ENCODE results near the gene PARD3. TPM values are rescaled to one million over a fixed set of nuclear protein-coding genes. Genes with fewer than 3 reads are reported as not detected.

Gene PARD3
- total RNA-seq: 10 to 100 TPM; 31.6 to 41.6 TPM

DNA sequence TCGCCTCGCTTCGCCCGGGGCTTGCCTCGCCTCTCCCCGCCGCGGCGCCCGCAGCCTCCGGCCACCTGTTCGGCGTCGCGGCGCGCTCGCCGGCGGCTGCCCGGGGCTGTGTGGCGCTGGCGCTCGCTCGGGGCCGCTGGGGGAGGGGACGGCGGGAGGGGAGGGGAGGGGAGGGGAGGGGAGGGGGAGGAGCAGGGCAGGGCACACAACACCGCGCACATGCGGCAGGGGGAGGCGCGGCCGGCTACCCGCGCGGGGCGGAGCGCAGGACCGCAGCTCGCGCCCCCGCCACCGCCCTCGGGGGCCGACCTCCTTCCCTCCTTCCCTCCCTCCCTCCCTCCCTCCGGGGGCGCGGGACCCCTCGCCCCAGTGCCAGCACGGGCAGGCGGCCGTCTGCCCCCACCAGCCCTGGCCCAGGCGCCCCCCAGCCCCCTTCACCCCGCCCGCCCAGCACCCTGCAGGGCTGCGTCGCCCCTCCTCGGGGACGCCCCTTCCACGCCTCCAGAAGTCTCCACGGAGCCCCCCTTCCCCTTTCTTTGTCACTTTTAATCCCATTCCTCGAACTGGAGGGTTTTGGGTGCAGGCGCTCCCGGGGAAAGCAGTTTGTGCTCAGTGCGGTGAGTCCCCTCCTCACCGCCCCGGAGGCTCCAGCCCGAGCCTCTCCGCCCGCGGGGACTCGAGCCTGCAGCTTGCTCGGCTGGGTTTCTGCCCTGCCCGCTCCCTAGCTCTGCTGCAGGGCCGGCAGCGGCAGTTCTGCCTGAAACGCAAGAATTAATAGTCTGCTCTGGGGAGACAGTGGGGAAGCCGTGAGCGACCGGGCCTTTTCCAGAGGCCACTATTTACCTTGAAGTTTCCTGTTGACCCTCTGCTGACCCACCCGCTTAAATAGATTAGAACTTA lies at the start of gene PARD3:
TSS of gene PARD3 (minus strand) at position 112 of the 900 bp plus-strand sequence. CDS start 301 bp downstream, outside the sequence.
- DNase-seq (ENCODE audit: low spot score): no peak
- H3K9me3 ChIP-seq: no peaks in the 10 kb centered on the region
- H3K4me1 ChIP-seq: peaks cover 0 to 45% of the 10 kb centered on the region in 2 donors
- H3K27me3 ChIP-seq: no peaks in the 10 kb centered on the region
- TF ChIP-seq CTCF (IDR thresholded peaks at IDR 0.05): no peak
- peak within 1 kb of the TSS; percentile 85 to 95 for H3K27ac ChIP-seq
- peak within 1 kb of the TSS; percentile 88 to 95 for H3K4me3 ChIP-seq
- H3K36me3 ChIP-seq: no peaks in the 10 kb centered on the region

DNA sequence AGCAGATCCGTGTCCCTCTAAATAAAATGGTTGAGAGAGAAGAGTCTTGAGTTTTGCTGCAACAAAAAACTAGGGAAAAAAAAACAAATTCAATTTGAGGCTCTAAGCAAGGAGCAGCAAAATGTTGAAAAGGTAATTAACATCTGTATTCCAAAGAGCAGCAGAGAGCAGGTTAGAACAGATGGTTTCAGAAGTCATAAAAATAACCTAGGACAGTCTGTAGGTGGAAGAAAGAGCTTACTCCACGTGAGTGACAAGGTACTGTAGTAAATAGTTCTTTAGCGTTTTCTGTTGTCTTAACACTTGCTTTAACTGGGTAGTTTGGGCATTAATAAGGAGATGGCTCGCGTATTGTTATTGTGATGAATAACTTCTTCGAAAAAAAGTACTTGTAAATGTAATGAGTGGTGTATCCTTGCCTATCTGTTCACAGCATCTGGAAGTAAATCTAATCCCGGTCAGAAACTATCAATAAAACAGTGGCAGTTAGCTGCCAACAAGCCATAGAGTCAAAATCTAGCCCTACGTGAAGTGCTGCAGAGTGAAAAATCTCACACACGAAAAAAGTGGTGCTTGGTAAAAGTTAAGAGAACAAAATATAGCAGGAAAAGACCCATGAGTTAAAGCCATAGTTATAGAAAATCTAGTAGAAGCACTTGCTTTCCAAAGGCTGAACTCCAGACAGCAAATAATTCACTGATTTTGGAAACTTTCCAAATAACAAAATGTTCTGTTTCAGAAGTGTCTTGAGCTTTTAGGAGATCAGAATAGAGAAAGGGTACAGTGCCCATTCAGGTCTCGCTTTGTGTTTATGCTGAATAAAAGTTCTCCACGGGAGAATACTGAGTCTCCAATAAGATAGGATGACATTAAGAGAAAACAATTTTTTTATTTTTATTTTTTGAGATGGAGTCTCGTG lies 49.3 kb upstream of the PARD3 start:
- no peak for DNase-seq (ENCODE audit: low spot score)
- no peaks in the 10 kb centered on the region for H3K9me3 ChIP-seq
- no peaks in the 10 kb centered on the region for H3K36me3 ChIP-seq
- no peaks in the 10 kb centered on the region for H3K27me3 ChIP-seq
- no peak overlapping the region for H3K27ac ChIP-seq
- TF ChIP-seq CTCF (IDR thresholded peaks at IDR 0.05): no peak
- H3K4me3 ChIP-seq: no peak overlapping the region
- no peaks in the 10 kb centered on the region for H3K4me1 ChIP-seq

DNA sequence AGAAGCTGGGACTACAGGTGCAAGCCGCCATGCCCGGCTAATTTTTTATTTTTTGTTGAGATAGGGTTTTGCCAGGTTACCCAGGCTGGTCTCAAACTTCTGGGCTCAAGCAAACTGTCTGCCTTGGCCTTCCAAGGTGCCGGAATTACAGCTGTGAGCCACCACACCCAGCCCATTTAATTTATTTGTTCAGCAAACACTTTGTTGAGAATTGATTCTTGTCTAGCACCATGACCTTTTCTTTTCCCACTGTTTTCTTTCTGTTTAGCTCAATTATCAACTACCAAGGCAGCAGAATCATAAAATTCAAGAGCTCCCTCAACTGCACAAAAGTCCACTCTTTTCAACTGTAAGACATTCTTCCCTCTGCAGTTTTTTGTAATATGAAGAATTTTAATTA lies 47.8 kb upstream of the PARD3 start:
- no peak for DNase-seq (ENCODE audit: low spot score)
- Histone ChIP-seq H3K4me1 (no peaks in the 10 kb centered on the region), H3K9me3 (no peaks in the 10 kb centered on the region), H3K4me3 (no peak overlapping the region), H3K27ac (no peak overlapping the region), H3K36me3 (no peaks in the 10 kb centered on the region), H3K27me3 (no peaks in the 10 kb centered on the region)
- TF ChIP-seq CTCF (IDR thresholded peaks at IDR 0.05): no peak

GRCh38 chr10:34861293-34862021 lies 46.4 kb upstream of the PARD3 start:
- Histone ChIP-seq H3K27me3 (no peaks in the 10 kb centered on the region), H3K4me1 (no peaks in the 10 kb centered on the region), H3K9me3 (no peaks in the 10 kb centered on the region), H3K4me3 (no peak overlapping the region), H3K27ac (no peak overlapping the region), H3K36me3 (no peaks in the 10 kb centered on the region)
- DNase-seq (ENCODE audit: low spot score): no peak
- TF ChIP-seq CTCF (IDR thresholded peaks at IDR 0.05): no peak

GRCh38 chr10:34859170-34859569 lies 44.1 kb upstream of the PARD3 start:
- H3K27me3 ChIP-seq: no peaks in the 10 kb centered on the region
- no peaks in the 10 kb centered on the region for H3K9me3 ChIP-seq
- H3K27ac ChIP-seq: no peak overlapping the region
- TF ChIP-seq CTCF (IDR thresholded peaks at IDR 0.05): no peak
- H3K36me3 ChIP-seq: no peaks in the 10 kb centered on the region
- no peak overlapping the region for H3K4me3 ChIP-seq
- no peak for DNase-seq (ENCODE audit: low spot score)
- H3K4me1 ChIP-seq: no peaks in the 10 kb centered on the region
